IMR-90 (cell line): ENCODE results near the gene TBCK.

Experiments used
- CEBPB ChIP-seq: IDR thresholded peaks from 2 replicates; pipeline ENCODE4 v1.6.1; 2012; ENCODE audit warnings: low read depth, low read length, improper control_type of control experiment
- MAFK ChIP-seq: IDR thresholded peaks from 2 replicates; pipeline ENCODE4 v1.6.1; 2012; ENCODE audit warnings: low read depth, low read length, improper control_type of control experiment
- MAZ ChIP-seq: IDR thresholded peaks from 2 replicates; pipeline ENCODE4 v1.6.1; 2012; ENCODE audit warnings: low read depth, mild to moderate bottlenecking, low read length, improper control_type of control experiment, moderate library complexity, borderline replicate concordance
- RAD21 ChIP-seq: IDR thresholded peaks from 2 replicates; pipeline ENCODE4 v1.6.1; 2012; ENCODE audit warnings: low read length, improper control_type of control experiment
- RCOR1 ChIP-seq: IDR thresholded peaks from 2 replicates; pipeline ENCODE4 v1.6.1; 2012; ENCODE audit warnings: mild to moderate bottlenecking, low read length, improper control_type of control experiment; ENCODE audit not compliant: insufficient replicate concordance
- TF ChIP-seq, protein P1 (sequence below): conservative IDR thresholded peaks from 2 replicates; pipeline ENCODE4 v1.5.1; 2012; ENCODE audit warnings: mild to moderate bottlenecking, low read depth, low read length, improper control_type of control experiment

DNA sequence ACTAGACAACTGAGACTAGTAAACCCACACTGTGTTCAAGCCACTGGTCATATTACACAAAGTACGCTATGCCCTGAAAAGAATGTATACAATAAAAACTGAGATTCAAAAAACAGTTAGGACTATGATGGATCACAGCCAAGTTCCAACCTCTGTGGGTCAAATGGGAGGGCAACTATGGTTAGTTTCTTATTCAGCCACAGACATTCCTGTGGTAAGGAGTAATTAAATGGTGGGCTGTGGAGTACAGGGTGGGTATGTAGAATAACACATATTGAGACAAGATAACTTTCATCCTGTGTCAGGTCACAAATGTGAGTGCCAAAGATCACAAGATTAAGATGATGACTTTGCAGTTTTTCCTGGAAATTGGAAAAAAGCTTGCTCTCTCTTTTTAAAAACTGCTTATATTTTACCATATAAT lies 253.5 kb downstream of the TBCK start:
- TF ChIP-seq RAD21 (no peak), CEBPB (no peak), MAFK (peak; percentile 94), MAZ (no peak), RCOR1 (no peak)
- TF ChIP-seq, protein P1, sequence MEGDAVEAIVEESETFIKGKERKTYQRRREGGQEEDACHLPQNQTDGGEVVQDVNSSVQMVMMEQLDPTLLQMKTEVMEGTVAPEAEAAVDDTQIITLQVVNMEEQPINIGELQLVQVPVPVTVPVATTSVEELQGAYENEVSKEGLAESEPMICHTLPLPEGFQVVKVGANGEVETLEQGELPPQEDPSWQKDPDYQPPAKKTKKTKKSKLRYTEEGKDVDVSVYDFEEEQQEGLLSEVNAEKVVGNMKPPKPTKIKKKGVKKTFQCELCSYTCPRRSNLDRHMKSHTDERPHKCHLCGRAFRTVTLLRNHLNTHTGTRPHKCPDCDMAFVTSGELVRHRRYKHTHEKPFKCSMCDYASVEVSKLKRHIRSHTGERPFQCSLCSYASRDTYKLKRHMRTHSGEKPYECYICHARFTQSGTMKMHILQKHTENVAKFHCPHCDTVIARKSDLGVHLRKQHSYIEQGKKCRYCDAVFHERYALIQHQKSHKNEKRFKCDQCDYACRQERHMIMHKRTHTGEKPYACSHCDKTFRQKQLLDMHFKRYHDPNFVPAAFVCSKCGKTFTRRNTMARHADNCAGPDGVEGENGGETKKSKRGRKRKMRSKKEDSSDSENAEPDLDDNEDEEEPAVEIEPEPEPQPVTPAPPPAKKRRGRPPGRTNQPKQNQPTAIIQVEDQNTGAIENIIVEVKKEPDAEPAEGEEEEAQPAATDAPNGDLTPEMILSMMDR, result no peak
